K562 (cell line): ENCODE measurements around the gene CHD3. TPM values are rescaled to one million over a fixed set of nuclear protein-coding genes. Genes with fewer than 3 reads are reported as not detected.

Experiments used
- HMG20B ChIP-seq: fragments of 250-450 bp; sonication (Bioruptor Pico); IDR thresholded peaks from 2 replicates; pipeline ENCODE4 v1.5.0; 2021; ENCODE audit warnings: mild to moderate bottlenecking
- HMGXB4 ChIP-seq: sonication (generic); formaldehyde crosslinking; IDR thresholded peaks from 2 replicates; pipeline ENCODE4 v1.8.1; 2023; ENCODE audit warnings: mild to moderate bottlenecking, missing genetic modification reagents
- KDM5B ChIP-seq: fragments of 200-600 bp; sonication (generic); IDR thresholded peaks from 2 replicates; pipeline ENCODE4 v1.6.1; 2012; ENCODE audit warnings: low read depth, mild to moderate bottlenecking, moderate library complexity, low read length, control low read depth, inconsistent platforms; ENCODE audit not compliant: insufficient replicate concordance
- KLF16 ChIP-seq: IDR thresholded peaks from 2 replicates; pipeline ENCODE4 v1.6.1; 2016; ENCODE audit warnings: antibody characterized with exemption
- MAZ ChIP-seq, 2 experiments: fragments of 450-650 bp in 1 of 2; sonication (generic) in 1 of 2; formaldehyde crosslinking; IDR thresholded peaks in 1 of 2; conservative IDR thresholded peaks in 1 of 2; 2 replicates each; pipeline versions ENCODE4 v1.4.0 to v1.5.0; 2020; ENCODE audit warnings: mild to moderate bottlenecking in 1 of 2, missing genetic modification reagents in 1 of 2
- MED1 ChIP-seq: sonication (generic); formaldehyde crosslinking; IDR thresholded peaks from 2 replicates; pipeline ENCODE4 v1.8.1; 2023; ENCODE audit warnings: missing genetic modification reagents, borderline replicate concordance
- MNT ChIP-seq, 2 experiments: fragments of 450-650 bp; conservative IDR thresholded peaks; 2 replicates each; pipeline ENCODE4 v1.6.1; 2017; ENCODE audit warnings: mild to moderate bottlenecking in 2 of 2, moderate library complexity in 2 of 2
- MYC ChIP-seq, 2 experiments: fragments of 250-450 bp in 1 of 2; sonication (Bioruptor Pico) in 1 of 2; IDR thresholded peaks; 2 replicates each; pipeline versions ENCODE4 v1.5.1 to v1.6.1; 2012 to 2021; ENCODE audit warnings: low read depth in 2 of 2, borderline replicate concordance in 1 of 2, improper control_type of control experiment in 1 of 2, low read length in 1 of 2, mild to moderate bottlenecking in 1 of 2, moderate library complexity in 1 of 2
- NR2C1 ChIP-seq, 2 experiments: fragments of 450-650 bp; IDR thresholded peaks; 2 replicates each; pipeline ENCODE4 v1.6.1; 2017; ENCODE audit warnings: mild to moderate bottlenecking in 2 of 2, antibody characterized with exemption in 1 of 2, inconsistent platforms in 1 of 2, missing compliant biosample characterization in 1 of 2, missing genetic modification characterization in 1 of 2
- PHF8 ChIP-seq: fragments of 200-600 bp; sonication (generic); IDR thresholded peaks from 2 replicates; pipeline ENCODE4 v1.6.1; 2012; ENCODE audit warnings: mixed run types, mild to moderate bottlenecking, inconsistent platforms, low read length, moderate library complexity, borderline replicate concordance
- SPI1 ChIP-seq: IDR thresholded peaks from 2 replicates; pipeline ENCODE4 v1.6.1; 2011; ENCODE audit warnings: low read depth, low read length, control low read depth, borderline replicate concordance
- TBP ChIP-seq: optimal IDR thresholded peaks from 2 replicates; pipeline ENCODE3; 2011; ENCODE audit warnings: low read depth, low read length, improper control_type of control experiment
- TGIF2 ChIP-seq: sonication (generic); formaldehyde crosslinking; IDR thresholded peaks from 2 replicates; pipeline ENCODE4 v1.8.1; 2022; ENCODE audit warnings: mild to moderate bottlenecking, missing genetic modification reagents, moderate library complexity
- ZNF23 ChIP-seq: fragments of 250-450 bp; sonication (Bioruptor Pico); IDR thresholded peaks from 2 replicates; pipeline ENCODE4 v1.4.0; 2020; ENCODE audit warnings: mild to moderate bottlenecking
- ZNF407 ChIP-seq: fragments of 450-650 bp; IDR thresholded peaks from 2 replicates; pipeline ENCODE4 v1.6.1; 2016; ENCODE audit warnings: low read depth
- polyA plus RNA-seq, 8 experiments: library from polyadenylated mRNA; depleted of rRNA in 4 of 8; stranded (reverse) in 5 of 8; unstranded in 3 of 8; fragments of >200 nt; fragmentation: Nextera tagmentation in 2 of 8; fragmentation: Illumina TruSeq in 1 of 8; extraction: Ambion mirVana in 2 of 8; extraction: Trizol in 1 of 8; gene quantifications; 2 replicates each; pipeline versions ENCODE4 v1.2.1 to v1.2.3, GENCODE V29; 2011 to 2014; ENCODE audit warnings: inconsistent platforms in 1 of 8, missing spikeins in 1 of 8
- total RNA-seq, 7 experiments: library from RNA; depleted of rRNA in 6 of 7; stranded (reverse); fragments of >200 nt in 6 of 7; fragmentation: Illumina TruSeq in 2 of 7; extraction: Trizol in 2 of 7; gene quantifications; 2 replicates each; pipeline versions ENCODE4 v1.2.1 to v1.2.3, GENCODE V29; 2011 to 2021; ENCODE audit warnings: low replicate concordance in 1 of 7

The CHD3 gene
- total and polyA plus RNA-seq, 9 of the 15 experiments (the other 6 are each of a cell fraction or from before 2014, with no cell fraction given), result 0.39 to 38.2 (median 21.2) TPM

DNA sequence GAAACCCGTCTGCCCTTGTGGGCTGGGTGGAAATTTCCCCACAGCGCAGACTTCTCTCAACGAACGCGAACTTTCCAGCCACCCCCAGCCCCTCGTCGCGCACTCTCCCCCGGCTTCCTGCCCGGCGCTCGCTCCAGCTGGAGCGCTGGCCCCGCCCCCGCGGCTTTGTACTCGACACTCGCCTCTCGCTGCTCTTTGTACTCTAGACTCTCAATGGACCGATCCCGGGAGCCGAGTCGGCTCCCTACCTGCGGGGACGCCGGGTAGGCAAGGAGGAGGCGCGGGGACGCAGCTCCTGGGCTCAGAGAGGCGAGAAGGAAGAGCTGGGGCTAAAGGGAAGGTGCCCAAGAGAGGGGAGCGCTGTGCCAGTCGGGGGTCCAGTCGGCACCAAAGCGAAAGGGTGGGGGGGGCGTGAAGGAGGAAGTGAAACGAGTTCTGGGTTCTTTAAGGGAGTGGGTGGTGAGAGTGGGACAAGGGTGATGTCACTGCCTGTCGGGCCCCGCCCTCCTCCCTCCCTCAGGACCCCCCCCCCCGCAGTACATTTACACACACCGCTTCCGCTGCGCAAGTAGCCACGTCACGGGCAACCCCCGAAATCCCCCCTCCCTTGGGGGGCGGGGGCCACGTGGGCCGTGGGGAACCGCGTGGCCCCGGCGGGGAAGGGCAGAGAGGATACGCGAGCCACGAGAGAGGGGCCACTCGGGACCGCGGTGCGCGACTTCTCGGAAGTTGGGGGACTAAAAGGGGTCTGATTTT is 44.9 kb upstream of the CHD3 start (continued):
- TF ChIP-seq HMGXB4 (no peak), ZNF23 (CRISPR knock-in tag) (no peak), TBP (peak; percentile 14), KDM5B (peak; percentile 54), HMG20B (CRISPR knock-in tag) (no peak), TGIF2 (CRISPR knock-in tag) (no peak), SPI1 (peak; percentile 56), PHF8 (peak; percentile 33; the same call in 1 of the 2 replicates), MED1 (CRISPR knock-in tag) (no peak), ZNF407 (no peak), MYC (IDR thresholded peaks at IDR 0.05; ENCODE audit: low read depth, low read length) (peak; percentile 73; the same call in 1 of the 2 replicates), MYC (CRISPR knock-in tag; IDR thresholded peaks at IDR 0.05; ENCODE audit: borderline replicate concordance, low read depth) (no peak), NR2C1 (IDR thresholded peaks at IDR 0.05) (no peak), NR2C1 (tag; IDR thresholded peaks at IDR 0.05) (no peak), MAZ (CRISPR knock-in tag; conservative IDR thresholded peaks at IDR 0.05 in 1 of 2, IDR thresholded peaks at IDR 0.05 in 1 of 2) (peak; percentile 18 to 33; a peak in 2 of 4 replicates), MNT (conservative IDR thresholded peaks at IDR 0.05) (peak; percentile 99), KLF16 (no peak)
